ENCODE data around the gene BMPR1A. TPM values are rescaled to one million over a fixed set of nuclear protein-coding genes. Genes with fewer than 3 reads are reported as not detected.

Gene BMPR1A
- total and polyA plus RNA-seq, 9 of the 15 experiments (the other 6 are each of a cell fraction or from before 2014, with no cell fraction given): 1.6 to 17.5 (median 9.1) TPM

DNA sequence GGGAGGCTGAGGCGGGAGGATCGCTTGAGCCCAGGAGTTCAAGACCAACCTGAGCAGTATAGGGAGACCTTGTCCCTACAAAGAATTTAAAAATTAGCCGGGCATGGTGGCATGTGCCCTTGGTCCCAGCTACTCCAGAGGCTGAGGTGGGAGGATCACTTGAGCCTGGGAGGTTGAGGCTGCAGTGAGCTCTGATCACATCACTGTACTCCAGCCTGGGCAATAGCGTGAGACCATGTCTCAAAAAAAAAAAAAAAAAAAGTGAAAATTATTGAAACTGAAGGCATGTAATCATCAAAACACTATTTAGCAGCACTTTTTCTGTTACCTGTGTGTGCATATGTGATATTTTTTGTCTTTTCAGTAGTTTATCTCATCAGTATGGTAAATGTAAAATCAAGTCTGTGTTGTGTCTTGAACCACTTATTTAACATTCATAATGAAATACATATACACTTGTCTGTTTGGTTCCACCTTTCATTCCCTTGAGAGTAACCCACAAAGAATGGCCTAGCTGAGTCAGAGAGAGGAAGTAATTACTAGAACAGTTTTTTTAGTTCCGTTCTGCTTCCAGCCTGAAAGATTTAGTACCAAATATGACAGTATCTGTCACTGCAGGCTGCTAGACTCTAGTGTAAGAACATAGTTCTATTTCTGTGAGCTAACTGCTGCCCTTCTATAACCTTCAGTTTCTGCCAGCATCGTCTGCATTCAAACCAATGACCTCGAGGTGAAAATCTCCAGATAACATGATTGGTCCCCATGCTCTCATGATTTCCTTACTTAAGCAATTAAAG lies 132.4 kb downstream of the BMPR1A start (continued):
- TF ChIP-seq TCFL5 (CRISPR knock-in tag; conservative IDR thresholded peaks at IDR 0.05) (no peak), KAT7 (CRISPR knock-in tag; IDR thresholded peaks at IDR 0.05; ENCODE audit: borderline replicate concordance) (no peak), ZNF143 (CRISPR knock-in tag; IDR thresholded peaks at IDR 0.05) (no peak), ZEB2 (IDR thresholded peaks at IDR 0.05) (no peak), DACH1 (IDR thresholded peaks at IDR 0.05; ENCODE audit: partially characterized antibody) (no peak), CXXC5 (CRISPR knock-in tag; IDR thresholded peaks at IDR 0.05) (no peak), GTF2E2 (tag; IDR thresholded peaks at IDR 0.05) (no peak), ASH1L (IDR thresholded peaks at IDR 0.05; ENCODE audit: borderline replicate concordance, low read depth, partially characterized antibody) (no peak)
- TF ChIP-seq, protein P1, sequence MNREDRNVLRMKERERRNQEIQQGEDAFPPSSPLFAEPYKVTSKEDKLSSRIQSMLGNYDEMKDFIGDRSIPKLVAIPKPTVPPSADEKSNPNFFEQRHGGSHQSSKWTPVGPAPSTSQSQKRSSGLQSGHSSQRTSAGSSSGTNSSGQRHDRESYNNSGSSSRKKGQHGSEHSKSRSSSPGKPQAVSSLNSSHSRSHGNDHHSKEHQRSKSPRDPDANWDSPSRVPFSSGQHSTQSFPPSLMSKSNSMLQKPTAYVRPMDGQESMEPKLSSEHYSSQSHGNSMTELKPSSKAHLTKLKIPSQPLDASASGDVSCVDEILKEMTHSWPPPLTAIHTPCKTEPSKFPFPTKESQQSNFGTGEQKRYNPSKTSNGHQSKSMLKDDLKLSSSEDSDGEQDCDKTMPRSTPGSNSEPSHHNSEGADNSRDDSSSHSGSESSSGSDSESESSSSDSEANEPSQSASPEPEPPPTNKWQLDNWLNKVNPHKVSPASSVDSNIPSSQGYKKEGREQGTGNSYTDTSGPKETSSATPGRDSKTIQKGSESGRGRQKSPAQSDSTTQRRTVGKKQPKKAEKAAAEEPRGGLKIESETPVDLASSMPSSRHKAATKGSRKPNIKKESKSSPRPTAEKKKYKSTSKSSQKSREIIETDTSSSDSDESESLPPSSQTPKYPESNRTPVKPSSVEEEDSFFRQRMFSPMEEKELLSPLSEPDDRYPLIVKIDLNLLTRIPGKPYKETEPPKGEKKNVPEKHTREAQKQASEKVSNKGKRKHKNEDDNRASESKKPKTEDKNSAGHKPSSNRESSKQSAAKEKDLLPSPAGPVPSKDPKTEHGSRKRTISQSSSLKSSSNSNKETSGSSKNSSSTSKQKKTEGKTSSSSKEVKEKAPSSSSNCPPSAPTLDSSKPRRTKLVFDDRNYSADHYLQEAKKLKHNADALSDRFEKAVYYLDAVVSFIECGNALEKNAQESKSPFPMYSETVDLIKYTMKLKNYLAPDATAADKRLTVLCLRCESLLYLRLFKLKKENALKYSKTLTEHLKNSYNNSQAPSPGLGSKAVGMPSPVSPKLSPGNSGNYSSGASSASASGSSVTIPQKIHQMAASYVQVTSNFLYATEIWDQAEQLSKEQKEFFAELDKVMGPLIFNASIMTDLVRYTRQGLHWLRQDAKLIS (CRISPR knock-in tag; IDR thresholded peaks at IDR 0.05): no peak
- TF ChIP-seq, protein P2, sequence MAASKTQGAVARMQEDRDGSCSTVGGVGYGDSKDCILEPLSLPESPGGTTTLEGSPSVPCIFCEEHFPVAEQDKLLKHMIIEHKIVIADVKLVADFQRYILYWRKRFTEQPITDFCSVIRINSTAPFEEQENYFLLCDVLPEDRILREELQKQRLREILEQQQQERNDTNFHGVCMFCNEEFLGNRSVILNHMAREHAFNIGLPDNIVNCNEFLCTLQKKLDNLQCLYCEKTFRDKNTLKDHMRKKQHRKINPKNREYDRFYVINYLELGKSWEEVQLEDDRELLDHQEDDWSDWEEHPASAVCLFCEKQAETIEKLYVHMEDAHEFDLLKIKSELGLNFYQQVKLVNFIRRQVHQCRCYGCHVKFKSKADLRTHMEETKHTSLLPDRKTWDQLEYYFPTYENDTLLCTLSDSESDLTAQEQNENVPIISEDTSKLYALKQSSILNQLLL (CRISPR knock-in tag; IDR thresholded peaks at IDR 0.05; ENCODE audit: borderline replicate concordance): no peak
- TF ChIP-seq, protein P3, sequence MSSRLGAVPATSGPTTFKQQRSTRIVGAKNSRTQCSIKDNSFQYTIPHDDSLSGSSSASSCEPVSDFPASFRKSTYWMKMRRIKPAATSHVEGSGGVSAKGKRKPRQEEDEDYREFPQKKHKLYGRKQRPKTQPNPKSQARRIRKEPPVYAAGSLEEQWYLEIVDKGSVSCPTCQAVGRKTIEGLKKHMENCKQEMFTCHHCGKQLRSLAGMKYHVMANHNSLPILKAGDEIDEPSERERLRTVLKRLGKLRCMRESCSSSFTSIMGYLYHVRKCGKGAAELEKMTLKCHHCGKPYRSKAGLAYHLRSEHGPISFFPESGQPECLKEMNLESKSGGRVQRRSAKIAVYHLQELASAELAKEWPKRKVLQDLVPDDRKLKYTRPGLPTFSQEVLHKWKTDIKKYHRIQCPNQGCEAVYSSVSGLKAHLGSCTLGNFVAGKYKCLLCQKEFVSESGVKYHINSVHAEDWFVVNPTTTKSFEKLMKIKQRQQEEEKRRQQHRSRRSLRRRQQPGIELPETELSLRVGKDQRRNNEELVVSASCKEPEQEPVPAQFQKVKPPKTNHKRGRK (tag; IDR thresholded peaks at IDR 0.05): no peak

Data from K562 (cell line).